Left renal cortex interstitium (tissue), 4 donors: ENCODE data around the gene ATXN1. TPM values are rescaled to one million over a fixed set of nuclear protein-coding genes. Genes with fewer than 3 reads are reported as not detected.

Experiments
- DNase-seq, 4 donors: peaks; one replicate each; pipeline ENCODE4 v3.0.0-alpha.2; 2013; ENCODE audit warnings: low read depth in 4 of 4, low spot score in 2 of 4, missing footprints in 1 of 4
- polyA plus RNA-seq, 4 donors: library from polyadenylated mRNA; unstranded; fragments of 120-200 nt; gene quantifications; one replicate each; pipeline ENCODE4 v1.2.1, GENCODE V29; 2013; ENCODE audit not compliant: insufficient read length in 4 of 4

The ATXN1 gene
- polyA plus RNA-seq, 4 donors = 17.0 to 23.0 (median 19.4) TPM

GRCh38 chr6:16258709-16259075 lies 502.6 kb downstream of the ATXN1 start:
- no peak for DNase-seq

GRCh38 chr6:16257999-16258708 lies 503.1 kb downstream of the ATXN1 start:
- no peak for DNase-seq

GRCh38 chr6:16256781-16257180 lies 504.5 kb downstream of the ATXN1 start:
- DNase-seq = no peak

GRCh38 chr6:16254535-16254934 lies 506.7 kb downstream of the ATXN1 start:
- DNase-seq = no peak

- DNase-seq = no peak
Measured at GRCh38 chr6:16253399-16254144, 507.7 kb downstream of the ATXN1 start.

GRCh38 chr6:16252686-16253299 lies 508.5 kb downstream of the ATXN1 start:
- no peak for DNase-seq

- DNase-seq = no peak
Measured at GRCh38 chr6:16251706-16252105, 509.6 kb downstream of the ATXN1 start.

- DNase-seq = no peak
Measured at GRCh38 chr6:16249971-16250370, 511.3 kb downstream of the ATXN1 start.
